ENCODE data around the gene IL22. TPM values are rescaled to one million over a fixed set of nuclear protein-coding genes. Genes with fewer than 3 reads are reported as not detected.

Gene IL22
- total and polyA plus RNA-seq, 2 of the 8 experiments (the other 6 are each of a cell fraction or from before 2014, with no cell fraction given) = not detected

GRCh38 chr12:68239309-68239982 lies 14.0 kb downstream of the IL22 start:
- no peak overlapping the region for H4K5ac ChIP-seq (ENCODE audit: insufficient read length, low read depth, low read length)
- no peak overlapping the region for H2BK5ac ChIP-seq (ENCODE audit: low read depth, low read length)
- FAIRE-seq (no peak), DNase-seq (ENCODE audit: low read depth in 1 of 2, low spot score in 2 of 2) (no peak)
- H3K14ac ChIP-seq (ENCODE audit: insufficient read length) = no peak overlapping the region
- H4K91ac ChIP-seq (replicated peaks; ENCODE audit: insufficient read length, low read length) = no peak overlapping the region
- H3K23me2 ChIP-seq (ENCODE audit: low read depth, low read length) = no peaks in the 10 kb centered on the region
- H3K27me3 ChIP-seq (replicated peaks in 1 of 4; ENCODE audit: control insufficient read depth in 3 of 4, extremely low read depth in 1 of 4, insufficient read depth in 3 of 4, low read length in 3 of 4) = no peaks in the 10 kb centered on the region
- H4K20me1 ChIP-seq (replicated peaks in 1 of 2; ENCODE audit: control insufficient read depth in 1 of 2, insufficient read depth in 2 of 2, low read length in 2 of 2) = no peaks in the 10 kb centered on the region
- no peaks in the 10 kb centered on the region for H3K4me1 ChIP-seq (replicated peaks in 1 of 4; ENCODE audit: control insufficient read depth in 3 of 4, insufficient read depth in 4 of 4, low read length in 3 of 4)
- no peak overlapping the region for H3K56ac ChIP-seq (replicated peaks; ENCODE audit: insufficient read length, low read depth, low read length)
- H3K18ac ChIP-seq (ENCODE audit: extremely low read depth, low read length) = no peak overlapping the region
- H3K9ac ChIP-seq (replicated peaks in 1 of 4; ENCODE audit: extremely low read depth in 1 of 4, low read depth in 3 of 4, low read length in 3 of 4) = no peak overlapping the region
- no peak overlapping the region for H3K4ac ChIP-seq (replicated peaks; ENCODE audit: insufficient read length, low read depth, low read length)
- no peak overlapping the region for H3K4me3 ChIP-seq (ENCODE audit: extremely low read depth in 1 of 4, insufficient read depth in 2 of 4, low read depth in 3 of 4, low read length in 4 of 4)
- no peak overlapping the region for H3K4me2 ChIP-seq (ENCODE audit: insufficient read depth in 1 of 2, low read depth in 2 of 2, low read length in 2 of 2)
- no peak overlapping the region for H2BK15ac ChIP-seq (ENCODE audit: low read length)
- no peaks in the 10 kb centered on the region for H3K79me2 ChIP-seq (ENCODE audit: control insufficient read depth in 1 of 2, insufficient read depth in 2 of 2, low read length in 2 of 2)
- H2AK5ac ChIP-seq (ENCODE audit: low read depth, low read length) = no peak overlapping the region
- ChIA-PET CTCF (ENCODE audit: partially characterized antibody) (interaction anchor here (0.8 to 1.8 kb wide), 2 partner anchors 16 to 78 kb away, joined by 3 to 4 read pairs; no protein-coding TSS in a partner anchor), POLR2A (ENCODE audit: partially characterized antibody) (no interaction called here)
- H3K79me1 ChIP-seq (ENCODE audit: low read depth, low read length) = no peaks in the 10 kb centered on the region
- H3K36me3 ChIP-seq (ENCODE audit: control insufficient read depth in 2 of 4, insufficient read depth in 4 of 4, low read length in 3 of 4) = no peaks in the 10 kb centered on the region
- no peak overlapping the region for H2AFZ ChIP-seq (ENCODE audit: low read length)
- H3K9me3 ChIP-seq (ENCODE audit: insufficient read depth in 2 of 2, low read depth in 1 of 2, low read length in 1 of 2) = no peaks in the 10 kb centered on the region
- H3K27ac ChIP-seq (ENCODE audit: low read depth, low read length) = no peak overlapping the region
- H2BK120ac ChIP-seq (replicated peaks; ENCODE audit: low read depth, low read length) = no peak overlapping the region
- H3K23ac ChIP-seq (ENCODE audit: insufficient read length) = no peak overlapping the region
- H2BK20ac ChIP-seq (ENCODE audit: low read length) = no peak overlapping the region
- H4K8ac ChIP-seq (ENCODE audit: extremely low read depth, insufficient read depth, low read length) = no peak overlapping the region
- WGBS, 2 experiments (ENCODE audit: extremely low coverage in 1 of 2, insufficient coverage in 1 of 2, insufficient read length in 1 of 2, insufficient replicate concordance in 2 of 2, low coverage in 1 of 2, low lambda C conversion rate in 2 of 2, missing lambda C conversion rate in 1 of 2) = 94% methylated on average over 6 of the region's 6 CpGs; no CpG with 5 or more reads in 1 of the 2 experiments
- H2BK12ac ChIP-seq (ENCODE audit: low read depth, low read length) = no peak overlapping the region
- TF ChIP-seq BCL11A (IDR thresholded peaks at IDR 0.05; ENCODE audit: low read depth in 2 of 2, low read length in 2 of 2) (no peak), EGR1 (IDR thresholded peaks at IDR 0.05; ENCODE audit: borderline replicate concordance, low read depth, low read length) (no peak), SIRT6 (IDR thresholded peaks at IDR 0.05; ENCODE audit: low read length) (no peak), CEBPB (IDR thresholded peaks at IDR 0.05; ENCODE audit: low read depth, low read length) (no peak), NRF1 (IDR thresholded peaks at IDR 0.05; ENCODE audit: low read depth, low read length) (no peak), TAF1 (IDR thresholded peaks at IDR 0.05; ENCODE audit: low read depth, low read length) (no peak), KDM5A (IDR thresholded peaks at IDR 0.05; ENCODE audit: low read length) (no peak), CBX5 (IDR thresholded peaks at IDR 0.05; ENCODE audit: low read depth, low read length) (no peak), TAF7 (optimal IDR thresholded peaks at IDR 0.05; ENCODE audit: borderline replicate concordance, low read depth, low read length) (no peak), JUN (IDR thresholded peaks at IDR 0.05; ENCODE audit: low read depth, low read length) (no peak), EP300 (IDR thresholded peaks at IDR 0.05; ENCODE audit: borderline replicate concordance in 1 of 2, low read depth in 2 of 2, low read length in 2 of 2) (no peak), HDAC6 (IDR thresholded peaks at IDR 0.05; ENCODE audit: low read depth, low read length) (no peak), PHF8 (conservative IDR thresholded peaks at IDR 0.05; ENCODE audit: low read depth, low read length) (no peak), TBP (IDR thresholded peaks at IDR 0.05; ENCODE audit: low read depth, low read length) (no peak), YY1 (IDR thresholded peaks at IDR 0.05; ENCODE audit: low read depth, low read length) (no peak)
